Natural killer cell treated with Interleukin-12 subunit alpha and Interleukin-12 subunit beta and Interleukin-15 and Interleukin-18, amount 100 ng/mL, for 72 hours (primary cell): ENCODE measurements around the gene LTBP1. TPM values are rescaled to one million over a fixed set of nuclear protein-coding genes. Genes with fewer than 3 reads are reported as not detected.
"Not testable (repeated sequence)": the region's sequence is repeated elsewhere in the genome, so short reads cannot be mapped to it uniquely, and the experiment has no call there.

Experiments
- ATAC-seq, 2 donors: fragments of 150-1000 bp; cut with Tn5 transposase in 1 of 2; sonication (Bioruptor Pico), chemical (Tn5 transposase) in 1 of 2; 2 replicates each; pipeline ENCODE4 v1.10.0; 2021
- DNase-seq: peaks from one replicate; pipeline ENCODE4 v3.0.0; 2022; ENCODE audit warnings: low spot score
- H3K27ac Mint-ChIP-seq, 2 donors: 1 replicate in 1 of 2; 2 replicates in 1 of 2; pipeline ENCODE4 v1.8.0; 2022; ENCODE audit warnings: mixed read lengths in 2 of 2, mild to moderate bottlenecking in 1 of 2, moderate library complexity in 1 of 2
- H3K27me3 Mint-ChIP-seq, 2 donors: 1 replicate in 1 of 2; 2 replicates in 1 of 2; pipeline ENCODE4 v1.8.0; 2022; ENCODE audit warnings: mixed read lengths in 2 of 2
- H3K36me3 Mint-ChIP-seq: one replicate; pipeline ENCODE4 v1.8.0; 2022; ENCODE audit warnings: mixed read lengths
- H3K4me1 Mint-ChIP-seq, 2 donors: 1 replicate in 1 of 2; 2 replicates in 1 of 2; pipeline ENCODE4 v1.8.0; 2022; ENCODE audit warnings: low read depth in 2 of 2, mixed read lengths in 2 of 2, mild to moderate bottlenecking in 1 of 2
- H3K4me3 Mint-ChIP-seq: one replicate; pipeline ENCODE4 v1.8.0; 2022; ENCODE audit warnings: mixed read lengths
- H3K9me3 Mint-ChIP-seq: 2 replicates; pipeline ENCODE4 v1.8.0; 2022; ENCODE audit warnings: mixed read lengths
- total RNA-seq, 2 donors: library from RNA; stranded (reverse); gene quantifications; one replicate each; pipeline ENCODE4 v1.2.3, GENCODE V29; 2022

The LTBP1 gene
- total RNA-seq, 2 donors from 2014 or later: 0.39 to 0.76 TPM

DNA sequence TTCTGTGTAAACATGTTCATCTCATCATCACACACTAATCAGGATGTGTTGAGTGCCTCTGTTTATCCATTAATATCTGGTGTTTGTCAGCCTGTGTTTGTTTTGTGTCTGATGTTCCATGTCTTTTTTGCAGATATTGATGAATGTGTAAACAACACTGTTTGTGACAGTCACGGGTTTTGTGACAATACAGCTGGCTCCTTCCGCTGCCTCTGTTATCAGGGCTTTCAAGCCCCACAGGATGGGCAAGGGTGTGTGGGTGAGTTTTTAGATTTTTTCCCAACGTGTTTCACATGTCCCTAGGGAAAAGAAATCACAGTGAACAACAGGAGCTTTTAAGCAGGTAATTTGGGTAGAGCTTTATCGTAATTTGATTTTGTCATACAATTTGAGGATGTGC, 396.0 kb downstream of the LTBP1 start:
- peaks cover 0 to 5% of the 10 kb centered on the region in 2 donors for H3K4me1 Mint-ChIP-seq
- no peak overlapping the region for H3K4me3 Mint-ChIP-seq
- peaks cover 10 to 15% of the 10 kb centered on the region in 2 donors for H3K27me3 Mint-ChIP-seq
- H3K9me3 Mint-ChIP-seq: no peaks in the 10 kb centered on the region
- no peak for DNase-seq
- no peaks in the 10 kb centered on the region for H3K36me3 Mint-ChIP-seq
- H3K27ac Mint-ChIP-seq: no peak overlapping the region
- ATAC-seq: no peak

- no peak overlapping the region for H3K4me3 Mint-ChIP-seq
- no peak overlapping the region for H3K27ac Mint-ChIP-seq
- peaks cover 0 to 5% of the 10 kb centered on the region in 2 donors for H3K4me1 Mint-ChIP-seq
- H3K27me3 Mint-ChIP-seq: peaks cover 10 to 15% of the 10 kb centered on the region in 2 donors
- no peaks in the 10 kb centered on the region for H3K36me3 Mint-ChIP-seq
- H3K9me3 Mint-ChIP-seq: no peaks in the 10 kb centered on the region
- DNase-seq (no peak), ATAC-seq (no peak)
These were observed 396.7 kb downstream of the LTBP1 start for GRCh38 chr2:33343387-33343895.

DNA sequence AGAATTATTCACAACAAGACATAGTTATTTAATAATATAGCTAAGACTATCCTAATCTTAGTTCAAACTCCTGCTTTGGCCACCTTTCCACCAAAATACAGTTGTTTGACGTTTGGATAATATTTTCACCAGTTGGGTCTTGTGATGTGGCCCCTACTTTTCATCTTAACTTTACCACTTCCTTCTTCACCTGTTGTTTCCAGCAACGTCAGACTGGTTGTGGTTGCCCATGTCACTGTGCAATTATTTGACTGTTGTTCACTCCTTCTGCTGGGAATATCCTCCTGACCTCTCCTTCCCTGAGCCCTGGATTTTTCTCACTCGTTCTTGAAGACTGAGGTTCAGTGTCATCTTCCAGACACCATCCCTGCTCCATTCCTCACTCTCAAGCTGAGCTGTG, 397.5 kb downstream of the LTBP1 start:
- ATAC-seq (no peak), DNase-seq (no peak)
- no peak overlapping the region for H3K27ac Mint-ChIP-seq
- no peak overlapping the region for H3K4me3 Mint-ChIP-seq
- H3K36me3 Mint-ChIP-seq: no peaks in the 10 kb centered on the region
- H3K4me1 Mint-ChIP-seq: peaks cover 0 to 5% of the 10 kb centered on the region in 2 donors
- no peaks in the 10 kb centered on the region for H3K9me3 Mint-ChIP-seq
- peaks cover 5 to 7% of the 10 kb centered on the region in 2 donors for H3K27me3 Mint-ChIP-seq

- Mint-ChIP-seq H3K4me3 (no peak overlapping the region), H3K9me3 (peaks cover 2% of the 10 kb centered on the region), H3K27ac (no peak overlapping the region), H3K36me3 (no peaks in the 10 kb centered on the region), H3K27me3 (peaks cover 0 to 9% of the 10 kb centered on the region in 2 donors), H3K4me1 (peaks cover 0 to 5% of the 10 kb centered on the region in 2 donors)
- no peak for DNase-seq
- ATAC-seq: no peak
These were observed 401.1 kb downstream of the LTBP1 start for GRCh38 chr2:33347856-33348255.

GRCh38 chr2:33350632-33351031, 403.9 kb downstream of the LTBP1 start:
- no peak for DNase-seq
- Mint-ChIP-seq H3K4me1 (no peaks in the 10 kb centered on the region), H3K9me3 (peaks cover 5% of the 10 kb centered on the region), H3K4me3 (no peak overlapping the region), H3K27ac (no peak overlapping the region), H3K27me3 (peaks cover 0 to 9% of the 10 kb centered on the region in 2 donors), H3K36me3 (peaks cover 9% of the 10 kb centered on the region)
- ATAC-seq: no peak

- H3K27ac Mint-ChIP-seq: no peak overlapping the region
- DNase-seq (no peak), ATAC-seq (no peak)
- peaks cover 0 to 10% of the 10 kb centered on the region in 2 donors for H3K27me3 Mint-ChIP-seq
- H3K36me3 Mint-ChIP-seq: peaks cover 16% of the 10 kb centered on the region
- no peak overlapping the region for H3K4me3 Mint-ChIP-seq
- peaks cover 8% of the 10 kb centered on the region for H3K9me3 Mint-ChIP-seq
- no peaks in the 10 kb centered on the region for H3K4me1 Mint-ChIP-seq
These were observed 405.0 kb downstream of the LTBP1 start for GRCh38 chr2:33351781-33352180.

GRCh38 chr2:33354981-33355380, 408.2 kb downstream of the LTBP1 start:
- H3K9me3 Mint-ChIP-seq: peaks cover 8% of the 10 kb centered on the region
- peaks cover 19% of the 10 kb centered on the region for H3K36me3 Mint-ChIP-seq
- ATAC-seq (no peak), DNase-seq (no peak)
- no peaks in the 10 kb centered on the region for H3K4me1 Mint-ChIP-seq
- peaks cover 0 to 10% of the 10 kb centered on the region in 2 donors for H3K27me3 Mint-ChIP-seq
- no peak overlapping the region for H3K4me3 Mint-ChIP-seq
- no peak overlapping the region for H3K27ac Mint-ChIP-seq

GRCh38 chr2:33358878-33359277, 412.1 kb downstream of the LTBP1 start:
- peaks cover 0 to 3% of the 10 kb centered on the region in 2 donors for H3K27me3 Mint-ChIP-seq
- no peaks in the 10 kb centered on the region for H3K4me1 Mint-ChIP-seq
- H3K36me3 Mint-ChIP-seq: peaks cover 19% of the 10 kb centered on the region
- no peak overlapping the region for H3K4me3 Mint-ChIP-seq
- no peak for ATAC-seq
- H3K27ac Mint-ChIP-seq: no peak overlapping the region
- peaks cover 6% of the 10 kb centered on the region for H3K9me3 Mint-ChIP-seq
- no peak for DNase-seq

GRCh38 chr2:33363325-33364298, 416.9 kb downstream of the LTBP1 start:
- Mint-ChIP-seq H3K4me1 (no peaks in the 10 kb centered on the region), H3K4me3 (no peak overlapping the region), H3K27ac (no peak overlapping the region), H3K36me3 (no peaks in the 10 kb centered on the region), H3K27me3 (peaks cover 3 to 5% of the 10 kb centered on the region in 2 donors), H3K9me3 (no peaks in the 10 kb centered on the region)
- ATAC-seq: peak in 1 of 2 donors; percentile 49
- DNase-seq: no peak

DNA sequence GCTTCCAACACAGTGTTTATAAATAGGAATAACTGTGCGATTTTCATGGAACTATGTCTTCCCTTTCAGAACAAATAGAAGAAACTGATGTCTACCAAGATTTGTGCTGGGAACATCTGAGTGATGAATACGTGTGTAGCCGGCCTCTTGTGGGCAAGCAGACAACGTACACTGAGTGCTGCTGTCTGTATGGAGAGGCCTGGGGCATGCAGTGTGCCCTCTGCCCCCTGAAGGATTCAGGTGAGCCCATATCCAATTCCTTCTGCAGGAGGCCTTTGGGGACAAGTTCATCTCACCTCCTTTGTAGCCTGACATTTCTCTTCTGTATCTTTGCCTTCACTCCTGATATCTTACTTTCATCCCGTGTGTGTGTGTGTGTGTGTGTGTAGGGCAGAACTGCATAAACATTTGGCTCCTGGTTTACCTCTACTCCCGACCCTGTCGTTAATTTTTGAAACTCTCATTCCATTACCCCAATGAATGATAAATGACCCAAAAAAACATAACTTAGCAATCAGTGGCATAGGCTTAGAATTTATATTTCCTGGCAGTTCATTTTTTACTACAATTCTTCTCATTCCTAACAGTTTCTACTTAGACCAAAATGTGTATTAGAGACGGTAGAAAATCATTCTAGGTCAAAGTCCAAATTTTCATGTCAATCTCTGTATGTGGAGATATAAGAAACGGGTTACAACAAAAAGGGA, 418.7 kb downstream of the LTBP1 start:
- H3K27ac Mint-ChIP-seq: no peak overlapping the region
- no peaks in the 10 kb centered on the region for H3K9me3 Mint-ChIP-seq
- no peaks in the 10 kb centered on the region for H3K36me3 Mint-ChIP-seq
- ATAC-seq (no peak), DNase-seq (no peak)
- H3K4me3 Mint-ChIP-seq: no peak overlapping the region
- H3K4me1 Mint-ChIP-seq: no peaks in the 10 kb centered on the region
- H3K27me3 Mint-ChIP-seq: peaks cover 3 to 5% of the 10 kb centered on the region in 2 donors

- ATAC-seq (no peak), DNase-seq (no peak)
- Mint-ChIP-seq H3K27me3 (peaks cover 3 to 5% of the 10 kb centered on the region in 2 donors), H3K4me1 (no peaks in the 10 kb centered on the region), H3K9me3 (no peaks in the 10 kb centered on the region), H3K36me3 (no peaks in the 10 kb centered on the region), H3K27ac (no peak overlapping the region), H3K4me3 (no peak overlapping the region)
These were observed 419.7 kb downstream of the LTBP1 start for GRCh38 chr2:33366473-33366872.

GRCh38 chr2:33368524-33368923, 421.8 kb downstream of the LTBP1 start:
- not testable (repeated sequence) for H3K27me3 Mint-ChIP-seq, H3K36me3 Mint-ChIP-seq, H3K4me3 Mint-ChIP-seq, DNase-seq, H3K4me1 Mint-ChIP-seq, H3K27ac Mint-ChIP-seq, H3K9me3 Mint-ChIP-seq, ATAC-seq

GRCh38 chr2:33369191-33369590, 422.4 kb downstream of the LTBP1 start:
- Mint-ChIP-seq H3K9me3 (no peaks in the 10 kb centered on the region), H3K4me1 (no peaks in the 10 kb centered on the region), H3K4me3 (no peak overlapping the region), H3K36me3 (no peaks in the 10 kb centered on the region), H3K27ac (no peak overlapping the region), H3K27me3 (peaks cover 3 to 5% of the 10 kb centered on the region in 2 donors)
- ATAC-seq (no peak), DNase-seq (no peak)
